CD4-positive, alpha-beta T cell (primary cell): ENCODE results near the gene SLPI. TPM values are rescaled to one million over a fixed set of nuclear protein-coding genes. Genes with fewer than 3 reads are reported as not detected.

ENCODE experiments used
- ATAC-seq: fragments of 200-7000 bp; cut with Tn5 transposase; one replicate; pipeline ENCODE4 v1.10.0; 2022; ENCODE audit warnings: mild to moderate bottlenecking; ENCODE audit not compliant: poor library complexity
- CTCF ChIA-PET: fragments of 350-600 bp; sonication (Branson Sonifier 250); formaldehyde crosslinking; loops from one replicate; lab custom pipeline; 2021; ENCODE audit warnings: antibody characterized with exemption, inconsistent platforms; lab: Charles Lee
- POLR2A ChIA-PET: fragments of 350-600 bp; sonication (Branson Sonifier 250); formaldehyde crosslinking; loops from one replicate; lab custom pipeline; 2021; ENCODE audit warnings: antibody characterized with exemption, inconsistent platforms; lab: Charles Lee
- DNase-seq, 14 experiments: peaks; one replicate each; pipeline ENCODE4 v3.0.0-alpha.2; 2013 to 2020; ENCODE audit warnings: mixed read lengths in 2 of 14
- H3K27ac ChIP-seq, 2 donors: one replicate each; pipeline versions ENCODE4 v1.5.1 to v1.7.0; 2013; ENCODE audit warnings: low read length in 2 of 2, low read depth in 1 of 2, mild to moderate bottlenecking in 1 of 2
- H3K27me3 ChIP-seq, 2 experiments: 1 replicate in 1 of 2; 2 replicates in 1 of 2; pipeline versions ENCODE4 v1.6.1 to v1.7.0; 2013; ENCODE audit warnings: low read length in 2 of 2, control low read depth in 1 of 2, mild to moderate bottlenecking in 1 of 2, moderate library complexity in 1 of 2; ENCODE audit not compliant: insufficient read depth in 2 of 2, control insufficient read depth in 1 of 2
- H3K36me3 ChIP-seq: one replicate; pipeline ENCODE4 v1.6.1; 2013; ENCODE audit warnings: low read length, control low read depth; ENCODE audit not compliant: insufficient read depth
- H3K4me1 ChIP-seq: one replicate; pipeline ENCODE4 v1.6.1; 2013; ENCODE audit warnings: low read length, control low read depth; ENCODE audit not compliant: insufficient read depth
- H3K4me3 ChIP-seq: one replicate; pipeline ENCODE4 v1.5.1; 2013; ENCODE audit warnings: mild to moderate bottlenecking, low read length, moderate library complexity
- H3K9me3 ChIP-seq, 2 experiments: 1 replicate in 1 of 2; 2 replicates in 1 of 2; pipeline versions ENCODE4 v1.6.1 to v1.7.0; 2013; ENCODE audit warnings: low read length in 2 of 2, mild to moderate bottlenecking in 2 of 2, control low read depth in 1 of 2, moderate library complexity in 1 of 2; ENCODE audit not compliant: control insufficient read depth in 1 of 2, insufficient read depth in 1 of 2
- H3K27ac Mint-ChIP-seq: one replicate; pipeline ENCODE4 v1.8.0; 2020; ENCODE audit warnings: mixed read lengths
- H3K27me3 Mint-ChIP-seq: one replicate; pipeline ENCODE4 v1.8.0; 2021; ENCODE audit warnings: mixed read lengths
- H3K36me3 Mint-ChIP-seq: one replicate; pipeline ENCODE4 v1.8.0; 2021; ENCODE audit warnings: low read depth, mixed read lengths
- H3K4me1 Mint-ChIP-seq: one replicate; pipeline ENCODE4 v1.8.0; 2021; ENCODE audit warnings: low read depth, mixed read lengths
- H3K4me3 Mint-ChIP-seq: one replicate; pipeline ENCODE4 v1.8.0; 2020; ENCODE audit warnings: mild to moderate bottlenecking, mixed read lengths
- H3K9me3 Mint-ChIP-seq: one replicate; pipeline ENCODE4 v1.8.0; 2020; ENCODE audit warnings: mixed read lengths
- intact Hi-C, 2 experiments: fragments of 100-400 bp; cut with DNase I in 1 of 2; cut with micrococcal nuclease in 1 of 2; formaldehyde crosslinking; loops; one replicate each; pipeline versions ENCODE4 v1.15.1 to v1.9.0; 2023 to 2025; cut with DNase I, micrococcal nuclease
- total RNA-seq, 174 experiments: library from RNA in 2 of 174; stranded (reverse) in 2 of 174; gene quantifications; one replicate each; pipeline ENCODE4 v1.2.3 and lab custom pipeline; 2021 to 2026
- TF ChIP-seq, protein P1 (sequence below): fragments of 200-600 bp; IDR thresholded peaks from one replicate; pipeline ENCODE4 v1.8.0; 2022; ENCODE audit warnings: antibody characterized with exemption, mild to moderate bottlenecking

Gene SLPI
- total RNA-seq, 2 experiments from 2014 or later: not detected

DNA sequence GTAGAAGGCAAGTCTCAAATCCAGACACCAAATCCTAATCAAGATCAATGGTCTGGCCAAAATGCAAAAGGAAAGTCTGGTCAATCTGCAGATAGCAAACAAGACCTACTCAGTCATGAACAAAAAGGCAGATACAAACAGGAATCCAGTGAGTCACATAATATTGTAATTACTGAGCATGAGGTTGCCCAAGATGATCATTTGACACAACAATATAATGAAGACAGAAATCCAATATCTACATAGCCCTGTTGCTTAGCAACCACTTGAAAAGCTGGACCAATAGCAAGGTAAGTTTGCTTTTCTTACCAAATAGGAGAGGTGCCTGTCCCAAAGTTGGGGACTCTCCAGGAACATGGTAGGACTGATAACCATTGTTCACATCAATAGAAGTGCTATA, 31.2 kb downstream of the SLPI start:
- H3K4me3 Mint-ChIP-seq: no peak overlapping the region
- intact Hi-C loops: no loop called here
- H3K4me1 Mint-ChIP-seq: no peaks in the 10 kb centered on the region
- H3K4me1 ChIP-seq: no peaks in the 10 kb centered on the region
- no peak overlapping the region for H3K27ac ChIP-seq
- H3K4me3 ChIP-seq: no peak overlapping the region
- H3K27ac Mint-ChIP-seq: no peak overlapping the region
- no peaks in the 10 kb centered on the region for H3K9me3 ChIP-seq
- POLR2A ChIA-PET: no interaction called here
- CTCF ChIA-PET: no interaction called here
- no peaks in the 10 kb centered on the region for H3K36me3 Mint-ChIP-seq
- ATAC-seq (no peak), DNase-seq (no peak)
- H3K27me3 ChIP-seq: peaks cover 10 to 18% of the 10 kb centered on the region in 2 experiments
- no peaks in the 10 kb centered on the region for H3K9me3 Mint-ChIP-seq
- peaks cover 61% of the 10 kb centered on the region for H3K27me3 Mint-ChIP-seq
- TF ChIP-seq, protein P1, sequence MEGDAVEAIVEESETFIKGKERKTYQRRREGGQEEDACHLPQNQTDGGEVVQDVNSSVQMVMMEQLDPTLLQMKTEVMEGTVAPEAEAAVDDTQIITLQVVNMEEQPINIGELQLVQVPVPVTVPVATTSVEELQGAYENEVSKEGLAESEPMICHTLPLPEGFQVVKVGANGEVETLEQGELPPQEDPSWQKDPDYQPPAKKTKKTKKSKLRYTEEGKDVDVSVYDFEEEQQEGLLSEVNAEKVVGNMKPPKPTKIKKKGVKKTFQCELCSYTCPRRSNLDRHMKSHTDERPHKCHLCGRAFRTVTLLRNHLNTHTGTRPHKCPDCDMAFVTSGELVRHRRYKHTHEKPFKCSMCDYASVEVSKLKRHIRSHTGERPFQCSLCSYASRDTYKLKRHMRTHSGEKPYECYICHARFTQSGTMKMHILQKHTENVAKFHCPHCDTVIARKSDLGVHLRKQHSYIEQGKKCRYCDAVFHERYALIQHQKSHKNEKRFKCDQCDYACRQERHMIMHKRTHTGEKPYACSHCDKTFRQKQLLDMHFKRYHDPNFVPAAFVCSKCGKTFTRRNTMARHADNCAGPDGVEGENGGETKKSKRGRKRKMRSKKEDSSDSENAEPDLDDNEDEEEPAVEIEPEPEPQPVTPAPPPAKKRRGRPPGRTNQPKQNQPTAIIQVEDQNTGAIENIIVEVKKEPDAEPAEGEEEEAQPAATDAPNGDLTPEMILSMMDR: no peak
- H3K36me3 ChIP-seq: no peaks in the 10 kb centered on the region

DNA sequence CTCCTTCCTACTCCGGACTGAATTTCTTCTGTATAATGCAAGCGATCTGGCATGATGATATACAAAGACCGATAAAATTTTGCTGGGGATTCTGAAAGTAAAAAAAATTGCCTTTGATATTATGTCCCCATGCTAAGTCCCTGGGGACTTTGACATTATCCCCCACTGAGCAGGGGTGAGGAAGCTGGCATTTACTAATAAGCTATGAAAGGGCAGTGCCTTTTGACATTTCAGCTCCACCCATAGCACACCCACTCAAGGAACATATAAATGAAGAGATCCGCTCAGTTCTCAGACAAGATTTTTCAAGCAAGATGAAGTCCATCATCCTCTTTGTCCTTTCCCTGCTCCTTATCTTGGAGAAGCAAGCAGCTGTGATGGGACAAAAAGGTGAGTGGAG, 33.3 kb downstream of the SLPI start, which contains the start of gene SEMG2:
SEMG2 (plus strand) TSS at position 298 of the 400 bp plus-strand sequence; CDS start at position 315, 17 bp downstream.
- no peak for DNase-seq
- Mint-ChIP-seq H3K27me3 (peaks cover 63% of the 10 kb centered on the region), H3K4me3 (no peak within 1 kb of the TSS), H3K9me3 (no peaks in the 10 kb centered on the region), H3K27ac (no peak within 1 kb of the TSS), H3K4me1 (no peaks in the 10 kb centered on the region), H3K36me3 (no peaks in the 10 kb centered on the region)
- CTCF ChIA-PET: no interaction called here
- intact Hi-C loops: no loop called here
- no peak for ATAC-seq
- no peaks in the 10 kb centered on the region for H3K9me3 ChIP-seq
- H3K27ac ChIP-seq: no peak within 1 kb of the TSS
- no peak within 1 kb of the TSS for H3K4me3 ChIP-seq
- H3K27me3 ChIP-seq: peaks cover 10 to 18% of the 10 kb centered on the region in 2 experiments
- TF ChIP-seq, protein P1: no peak
- no peaks in the 10 kb centered on the region for H3K4me1 ChIP-seq
- no peaks in the 10 kb centered on the region for H3K36me3 ChIP-seq
- POLR2A ChIA-PET: no interaction called here

DNA sequence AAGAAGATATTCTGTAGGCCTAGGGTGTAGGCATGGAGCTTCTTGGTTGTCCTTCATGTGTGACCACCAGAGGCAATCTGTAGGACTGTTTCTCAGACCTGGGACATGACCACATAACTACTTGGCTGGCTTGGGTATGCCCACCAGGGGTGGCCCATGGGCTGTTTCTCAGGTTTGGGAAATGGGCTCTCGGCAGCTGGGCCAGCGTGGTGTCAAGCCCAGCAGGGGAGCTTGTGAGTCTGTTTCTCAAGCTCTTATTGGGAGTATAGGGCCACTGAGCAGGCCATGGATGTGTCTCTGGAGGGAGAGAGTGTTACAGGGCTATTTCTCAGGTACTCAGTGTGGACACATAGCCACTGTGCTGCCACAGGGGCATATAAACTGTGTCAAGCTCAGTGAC, 35.7 kb downstream of the SLPI start:
- no peaks in the 10 kb centered on the region for H3K36me3 Mint-ChIP-seq
- H3K4me1 Mint-ChIP-seq: no peaks in the 10 kb centered on the region
- peaks cover 66% of the 10 kb centered on the region for H3K27me3 Mint-ChIP-seq
- no peak for DNase-seq
- ATAC-seq: no peak
- ChIA-PET CTCF (no interaction called here), POLR2A (no interaction called here)
- H3K27ac Mint-ChIP-seq: no peak overlapping the region
- Histone ChIP-seq H3K27ac (no peak overlapping the region), H3K9me3 (peaks cover 0 to 3% of the 10 kb centered on the region in 2 experiments), H3K4me3 (no peak overlapping the region), H3K36me3 (no peaks in the 10 kb centered on the region), H3K4me1 (no peaks in the 10 kb centered on the region), H3K27me3 (peaks cover 6 to 10% of the 10 kb centered on the region in 2 experiments)
- no peak overlapping the region for H3K4me3 Mint-ChIP-seq
- intact Hi-C loops: no loop called here
- TF ChIP-seq, protein P1: no peak
- no peaks in the 10 kb centered on the region for H3K9me3 Mint-ChIP-seq
